K562 treated with DMSO at 1 percent for 4 hours (cell line): Measurements from ENCODE around the gene ZNF316. TPM values are rescaled to one million over a fixed set of nuclear protein-coding genes. Genes with fewer than 3 reads are reported as not detected.

Experiments used
- total RNA-seq: library from RNA; unstranded; fragments of 300-600 nt; gene quantifications from 2 replicates; pipeline ENCODE4 v1.2.3, GENCODE V29; 2022; ENCODE audit not compliant: insufficient read depth

Gene ZNF316
- total RNA-seq = 23.4 and 28.7 TPM in 2 replicates

DNA sequence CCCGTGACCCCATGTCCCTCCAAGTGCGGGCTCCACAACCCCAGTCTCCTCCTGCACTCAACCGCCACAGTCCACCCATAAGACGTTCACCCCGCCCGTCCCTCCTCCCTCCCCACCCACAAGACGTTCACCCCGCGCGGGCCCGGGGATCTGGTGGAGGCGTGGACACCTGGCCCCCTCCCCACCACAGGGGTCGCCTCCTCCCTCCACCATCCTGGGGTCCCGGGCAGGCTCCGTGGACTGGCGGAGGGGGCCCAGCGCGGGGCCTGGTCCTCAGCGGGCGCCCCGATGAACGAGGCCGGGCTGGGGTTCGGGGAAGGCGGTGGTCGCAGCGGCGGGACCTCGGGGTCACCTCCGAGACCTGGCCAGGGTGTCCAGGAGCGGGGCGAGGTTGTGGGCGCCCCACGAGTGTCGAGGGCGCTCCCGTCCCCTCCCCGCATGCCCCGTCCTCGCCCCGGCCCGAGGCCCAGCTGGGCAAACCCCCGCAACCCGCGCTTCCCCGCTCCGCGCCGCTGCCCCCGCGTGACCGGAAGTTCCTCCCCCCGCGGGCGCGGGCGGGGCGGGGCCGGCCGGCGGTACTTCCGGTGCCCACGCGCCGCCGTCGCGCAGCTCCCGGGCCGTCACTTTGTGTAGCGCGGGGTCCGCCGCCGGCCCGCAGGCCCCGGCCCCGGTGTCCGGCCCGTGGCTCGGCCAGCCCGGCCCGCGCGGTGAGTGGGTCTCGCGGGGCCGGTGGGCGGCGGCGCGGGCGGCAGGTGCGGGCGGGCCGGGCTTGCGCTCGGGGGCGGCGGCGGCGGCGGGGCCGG is at the start of gene ZNF316:
TSS of gene ZNF316 (plus strand) at position 578 of the 803 bp plus-strand sequence. CDS start 5,092 bp downstream, outside the sequence.

DNA sequence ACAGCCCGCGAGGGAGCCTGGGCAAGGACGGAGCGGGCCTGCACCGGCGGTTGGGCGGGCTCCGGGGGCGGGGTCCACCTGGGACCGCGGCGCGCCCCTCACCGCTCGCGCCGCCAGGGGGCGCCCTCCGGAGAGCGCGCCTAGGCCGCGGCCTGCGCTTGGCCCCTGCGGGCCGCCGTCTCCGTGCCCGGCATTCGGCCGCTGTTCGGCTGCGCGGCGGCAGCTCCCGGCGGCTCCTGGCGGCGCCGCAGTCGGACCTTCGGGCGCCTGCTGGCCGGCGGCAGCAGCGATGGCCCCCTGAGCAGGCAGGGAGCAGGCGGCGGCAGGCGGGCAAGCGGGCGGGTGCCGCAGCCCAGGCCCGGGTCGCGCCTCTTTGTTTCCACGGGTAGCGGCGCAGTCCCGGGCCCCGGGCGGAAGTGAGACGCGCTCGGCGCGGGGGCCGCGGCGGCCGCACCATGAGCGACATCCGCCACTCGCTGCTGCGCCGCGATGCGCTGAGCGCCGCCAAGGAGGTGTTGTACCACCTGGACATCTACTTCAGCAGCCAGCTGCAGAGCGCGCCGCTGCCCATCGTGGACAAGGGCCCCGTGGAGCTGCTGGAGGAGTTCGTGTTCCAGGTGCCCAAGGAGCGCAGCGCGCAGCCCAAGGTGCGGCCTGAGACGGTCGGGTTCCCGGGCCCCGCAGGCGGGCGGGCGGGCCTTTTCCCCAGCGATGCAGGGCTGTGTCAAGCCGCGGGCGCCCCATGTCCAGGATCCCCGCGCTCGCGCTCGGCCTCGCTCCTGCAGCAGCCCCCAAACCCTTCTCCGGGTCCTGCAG is 47.1 kb upstream of the ZNF316 start, which contains the start of gene INTS15:
TSS of gene INTS15 (plus strand) at position 193 of the 816 bp plus-strand sequence. CDS start at position 456, 263 bp downstream.

DNA sequence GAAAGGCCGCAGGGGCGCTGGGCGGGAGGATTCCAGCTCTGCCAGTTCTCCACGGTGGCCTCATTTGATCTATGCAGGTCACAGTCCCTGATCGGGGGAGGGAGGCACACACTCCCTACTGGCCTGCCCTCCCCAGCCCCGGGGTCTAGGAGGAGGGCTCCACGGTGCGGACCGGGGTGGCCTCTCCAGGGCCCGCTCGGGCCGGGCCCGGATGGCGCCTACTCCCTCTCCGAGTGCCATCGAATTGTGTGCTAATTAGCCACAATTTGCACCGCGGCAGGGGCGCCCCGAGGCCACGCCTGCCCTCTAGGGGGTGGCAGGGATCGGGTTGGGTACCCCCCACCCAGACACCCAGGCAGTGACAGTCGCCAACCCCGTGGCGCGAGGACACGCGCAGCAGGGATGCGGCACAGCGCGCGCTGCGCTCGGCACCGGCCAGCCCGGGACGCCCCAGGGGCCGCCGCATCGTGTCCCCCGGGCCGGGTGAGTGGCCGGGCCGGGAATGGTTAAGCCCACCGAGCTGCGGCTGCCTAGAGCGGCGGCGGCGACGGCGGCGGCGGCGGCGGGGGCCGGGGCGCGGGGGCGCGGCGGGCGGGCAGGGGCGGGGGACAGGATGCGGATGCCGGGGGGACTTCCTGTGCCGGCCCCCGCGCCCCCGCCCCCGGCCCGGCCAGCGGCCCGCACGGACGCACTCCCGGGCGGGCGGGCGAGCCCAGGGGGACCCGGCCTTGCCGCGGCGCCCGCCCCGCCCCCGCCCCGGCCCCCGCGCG is 22.0 kb upstream of the ZNF316 start, which contains the start of gene ZNF853:
TSS of gene ZNF853 (plus strand) at position 658 of the 770 bp plus-strand sequence. CDS start 565 bp downstream, outside the sequence.

Other genes with a start within 250 kb of the ZNF316 start
- gene DAGLB, start 189.4 kb upstream of the ZNF316 start, total RNA-seq = 17.4 and 18.0 TPM in 2 replicates
- 93.2 and 101 TPM in 2 replicates for gene KDELR2, start 153.2 kb upstream of the ZNF316 start, total RNA-seq
- not detected in 2 replicates for gene GRID2IP, start 85.9 kb upstream of the ZNF316 start, total RNA-seq
- 87.9 and 99.7 TPM in 2 replicates for gene ZDHHC4, start 59.9 kb upstream of the ZNF316 start, total RNA-seq
- gene INTS15, start 47.3 kb upstream of the ZNF316 start, total RNA-seq = 62.1 and 70.9 TPM in 2 replicates
- not detected in 2 replicates for gene ZNF853, start 21.7 kb upstream of the ZNF316 start, total RNA-seq
- gene ZNF12, start 69.6 kb downstream of the ZNF316 start, total RNA-seq = 8.5 and 10.0 TPM in 2 replicates
- gene RSPH10B2, start 116.8 kb downstream of the ZNF316 start, total RNA-seq = not detected in 2 replicates
- gene CCZ1B, start 189.0 kb downstream of the ZNF316 start, total RNA-seq = 10.4 and 12.5 TPM in 2 replicates